ENCODE data around the gene CHKA. TPM values are rescaled to one million over a fixed set of nuclear protein-coding genes. Genes with fewer than 3 reads are reported as not detected.

CHKA gene
- total RNA-seq, 1 experiment from 2014 or later, result 63.0 TPM

- peaks cover 0 to 6% of the 10 kb centered on the region in 2 experiments; a peak in 1 of 4 replicates for H3K4me1 Mint-ChIP-seq
- H3K36me3 Mint-ChIP-seq (ENCODE audit: insufficient read depth in 1 of 3, low read depth in 3 of 3), result peaks cover 3 to 20% (median 4%) of the 10 kb centered on the region in 3 experiments; a peak in 4 of 7 replicates
- no peak overlapping the region for H4K91ac ChIP-seq (ENCODE audit: insufficient read length, low read depth, low read length)
- H2BK5ac ChIP-seq (ENCODE audit: insufficient read length, low read length), result no peak overlapping the region
- no peak overlapping the region for H3K14ac ChIP-seq (ENCODE audit: insufficient read depth, low read length)
- no peaks in the 10 kb centered on the region for H3K27me3 ChIP-seq (ENCODE audit: insufficient read depth, low read length)
- no peak for DNase-seq
- no peaks in the 10 kb centered on the region for H3K23me2 ChIP-seq (ENCODE audit: insufficient read length, low read depth, low read length, poor library complexity, severe bottlenecking)
- no peak overlapping the region for H3K23ac ChIP-seq (ENCODE audit: insufficient read length, low read depth, low read length)
- H3K27ac Mint-ChIP-seq, result peak overlapping the region in 2 of 3 experiments; percentile 58 to 62; a peak in 3 of 7 replicates
- H3T11ph ChIP-seq (ENCODE audit: low read length), result no peak overlapping the region
- H3K27ac ChIP-seq (ENCODE audit: insufficient read length, low read depth, low read length), result no peak overlapping the region
- H3K4me3 Mint-ChIP-seq, result no peak overlapping the region
- TF ChIP-seq, protein P1, sequence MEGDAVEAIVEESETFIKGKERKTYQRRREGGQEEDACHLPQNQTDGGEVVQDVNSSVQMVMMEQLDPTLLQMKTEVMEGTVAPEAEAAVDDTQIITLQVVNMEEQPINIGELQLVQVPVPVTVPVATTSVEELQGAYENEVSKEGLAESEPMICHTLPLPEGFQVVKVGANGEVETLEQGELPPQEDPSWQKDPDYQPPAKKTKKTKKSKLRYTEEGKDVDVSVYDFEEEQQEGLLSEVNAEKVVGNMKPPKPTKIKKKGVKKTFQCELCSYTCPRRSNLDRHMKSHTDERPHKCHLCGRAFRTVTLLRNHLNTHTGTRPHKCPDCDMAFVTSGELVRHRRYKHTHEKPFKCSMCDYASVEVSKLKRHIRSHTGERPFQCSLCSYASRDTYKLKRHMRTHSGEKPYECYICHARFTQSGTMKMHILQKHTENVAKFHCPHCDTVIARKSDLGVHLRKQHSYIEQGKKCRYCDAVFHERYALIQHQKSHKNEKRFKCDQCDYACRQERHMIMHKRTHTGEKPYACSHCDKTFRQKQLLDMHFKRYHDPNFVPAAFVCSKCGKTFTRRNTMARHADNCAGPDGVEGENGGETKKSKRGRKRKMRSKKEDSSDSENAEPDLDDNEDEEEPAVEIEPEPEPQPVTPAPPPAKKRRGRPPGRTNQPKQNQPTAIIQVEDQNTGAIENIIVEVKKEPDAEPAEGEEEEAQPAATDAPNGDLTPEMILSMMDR (conservative IDR thresholded peaks at IDR 0.05), result no peak
- H3K56ac ChIP-seq (ENCODE audit: insufficient read length, low read depth, low read length), result no peak overlapping the region
- no peak overlapping the region for H3K18ac ChIP-seq (ENCODE audit: insufficient read length, low read depth, low read length)
- H3K9ac ChIP-seq (ENCODE audit: extremely low read depth, insufficient read length, low read length), result no peak overlapping the region
- H3K4me2 ChIP-seq (ENCODE audit: insufficient read depth, insufficient read length, low read length), result no peak overlapping the region
- no peaks in the 10 kb centered on the region for H3K4me1 ChIP-seq (ENCODE audit: insufficient read depth, low read length)
- H2BK12ac ChIP-seq (ENCODE audit: insufficient read length, low read depth, low read length), result no peak overlapping the region
- no peak overlapping the region for H4K5ac ChIP-seq (ENCODE audit: insufficient read length, low read depth, low read length)
- peaks cover 4% of the 10 kb centered on the region for H3K79me1 ChIP-seq (ENCODE audit: insufficient read depth, low read depth, low read length, poor library complexity, severe bottlenecking)
- H2BK15ac ChIP-seq (ENCODE audit: low read depth, low read length), result no peak overlapping the region
- H3K9me3 Mint-ChIP-seq, result no peaks in the 10 kb centered on the region
- WGBS (ENCODE audit: extremely low coverage, insufficient read length, low lambda C conversion rate), result no CpG with 5 or more reads among the region's 1 CpG
- no peaks in the 10 kb centered on the region for H3K27me3 Mint-ChIP-seq (ENCODE audit: low read depth)
- H4K8ac ChIP-seq (replicated peaks; ENCODE audit: insufficient read length, low read depth, low read length), result no peak overlapping the region
- no peaks in the 10 kb centered on the region for H3K9me3 ChIP-seq (ENCODE audit: control insufficient read depth, low read depth, low read length)
- no peak overlapping the region for H2AK5ac ChIP-seq (ENCODE audit: insufficient read length, low read length)
- no peak overlapping the region for H3K4ac ChIP-seq (ENCODE audit: low read depth, low read length)
- no peak overlapping the region for H2BK120ac ChIP-seq (ENCODE audit: low read depth, low read length, poor library complexity, severe bottlenecking)
- H4K20me1 ChIP-seq (ENCODE audit: control insufficient read depth, insufficient read depth, insufficient read length), result no peaks in the 10 kb centered on the region
- no peak overlapping the region for H2BK20ac ChIP-seq (ENCODE audit: low read depth, low read length, poor library complexity, severe bottlenecking)
- H2AFZ ChIP-seq (ENCODE audit: low read length), result no peak overlapping the region
- H3K79me2 ChIP-seq (ENCODE audit: insufficient read depth, low read length), result peaks cover 7% of the 10 kb centered on the region; the same call in 1 of the 2 replicates
Measured at GRCh38 chr11:68090287-68090686, 30.9 kb downstream of the CHKA start.

Measured in H9 (cell line).